CD4-positive, alpha-beta T cell treated with Interleukin-10 for 1 hour (primary cell): ENCODE measurements around the gene DCLK1.

Experiments
- DNase-seq: peaks from one replicate; pipeline ENCODE4 v3.0.0-alpha.2; 2020

DCLK1 gene

GRCh38 chr13:35732565-35732964, 398.6 kb downstream of the DCLK1 start:
- DNase-seq: no peak

- DNase-seq: no peak
These were observed 399.7 kb downstream of the DCLK1 start for GRCh38 chr13:35731471-35731870.

- DNase-seq: no peak
These were observed 401.1 kb downstream of the DCLK1 start for GRCh38 chr13:35729926-35730627.

- no peak for DNase-seq
These were observed 403.3 kb downstream of the DCLK1 start for GRCh38 chr13:35727881-35728280.

- no peak for DNase-seq
These were observed 406.7 kb downstream of the DCLK1 start for GRCh38 chr13:35724446-35724845.

GRCh38 chr13:35723821-35724220, 407.4 kb downstream of the DCLK1 start:
- DNase-seq: no peak

- DNase-seq: no peak
These were observed 408.1 kb downstream of the DCLK1 start for GRCh38 chr13:35723053-35723461.

GRCh38 chr13:35722458-35723052, 408.6 kb downstream of the DCLK1 start:
- no peak for DNase-seq

- peak; percentile 11 for DNase-seq
These were observed 410.3 kb downstream of the DCLK1 start for GRCh38 chr13:35720690-35721554.

- no peak for DNase-seq
These were observed 410.9 kb downstream of the DCLK1 start for GRCh38 chr13:35720290-35720689.
